HL-60 (cell line): Measurements from ENCODE around the gene ARIH2.

Experiments used
- GABPA ChIP-seq: IDR thresholded peaks from 2 replicates; pipeline ENCODE4 v1.6.1; 2012; ENCODE audit warnings: low read depth
- TF ChIP-seq, protein P1 (sequence below): IDR thresholded peaks from 2 replicates; pipeline ENCODE4 v1.6.1; 2012; ENCODE audit warnings: low read depth; ENCODE audit not compliant: insufficient replicate concordance

DNA sequence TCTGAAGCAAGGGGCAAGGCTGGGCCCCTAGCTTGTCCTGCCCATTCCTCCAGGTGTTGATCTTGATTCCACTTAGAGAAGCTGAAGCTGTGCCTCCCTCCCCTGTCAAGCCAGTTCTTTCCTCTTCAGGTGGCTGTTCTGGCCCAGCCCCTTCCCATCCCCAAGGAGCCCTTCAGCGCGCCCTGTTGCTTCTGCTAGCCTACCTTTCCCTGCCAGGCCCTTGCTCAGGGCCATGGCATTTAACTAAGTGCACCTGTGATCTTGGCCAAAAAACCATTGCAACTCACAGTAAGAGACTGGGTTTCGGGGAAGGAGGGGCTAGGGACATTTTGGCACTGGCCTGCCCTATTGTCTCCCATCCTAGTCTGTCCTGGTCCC is 86.7 kb downstream of the ARIH2 start:
- TF ChIP-seq, protein P1, sequence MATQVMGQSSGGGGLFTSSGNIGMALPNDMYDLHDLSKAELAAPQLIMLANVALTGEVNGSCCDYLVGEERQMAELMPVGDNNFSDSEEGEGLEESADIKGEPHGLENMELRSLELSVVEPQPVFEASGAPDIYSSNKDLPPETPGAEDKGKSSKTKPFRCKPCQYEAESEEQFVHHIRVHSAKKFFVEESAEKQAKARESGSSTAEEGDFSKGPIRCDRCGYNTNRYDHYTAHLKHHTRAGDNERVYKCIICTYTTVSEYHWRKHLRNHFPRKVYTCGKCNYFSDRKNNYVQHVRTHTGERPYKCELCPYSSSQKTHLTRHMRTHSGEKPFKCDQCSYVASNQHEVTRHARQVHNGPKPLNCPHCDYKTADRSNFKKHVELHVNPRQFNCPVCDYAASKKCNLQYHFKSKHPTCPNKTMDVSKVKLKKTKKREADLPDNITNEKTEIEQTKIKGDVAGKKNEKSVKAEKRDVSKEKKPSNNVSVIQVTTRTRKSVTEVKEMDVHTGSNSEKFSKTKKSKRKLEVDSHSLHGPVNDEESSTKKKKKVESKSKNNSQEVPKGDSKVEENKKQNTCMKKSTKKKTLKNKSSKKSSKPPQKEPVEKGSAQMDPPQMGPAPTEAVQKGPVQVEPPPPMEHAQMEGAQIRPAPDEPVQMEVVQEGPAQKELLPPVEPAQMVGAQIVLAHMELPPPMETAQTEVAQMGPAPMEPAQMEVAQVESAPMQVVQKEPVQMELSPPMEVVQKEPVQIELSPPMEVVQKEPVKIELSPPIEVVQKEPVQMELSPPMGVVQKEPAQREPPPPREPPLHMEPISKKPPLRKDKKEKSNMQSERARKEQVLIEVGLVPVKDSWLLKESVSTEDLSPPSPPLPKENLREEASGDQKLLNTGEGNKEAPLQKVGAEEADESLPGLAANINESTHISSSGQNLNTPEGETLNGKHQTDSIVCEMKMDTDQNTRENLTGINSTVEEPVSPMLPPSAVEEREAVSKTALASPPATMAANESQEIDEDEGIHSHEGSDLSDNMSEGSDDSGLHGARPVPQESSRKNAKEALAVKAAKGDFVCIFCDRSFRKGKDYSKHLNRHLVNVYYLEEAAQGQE = no peak
- TF ChIP-seq GABPA = no peak
